ENCODE results near the gene ADNP.

ADNP gene

DNA sequence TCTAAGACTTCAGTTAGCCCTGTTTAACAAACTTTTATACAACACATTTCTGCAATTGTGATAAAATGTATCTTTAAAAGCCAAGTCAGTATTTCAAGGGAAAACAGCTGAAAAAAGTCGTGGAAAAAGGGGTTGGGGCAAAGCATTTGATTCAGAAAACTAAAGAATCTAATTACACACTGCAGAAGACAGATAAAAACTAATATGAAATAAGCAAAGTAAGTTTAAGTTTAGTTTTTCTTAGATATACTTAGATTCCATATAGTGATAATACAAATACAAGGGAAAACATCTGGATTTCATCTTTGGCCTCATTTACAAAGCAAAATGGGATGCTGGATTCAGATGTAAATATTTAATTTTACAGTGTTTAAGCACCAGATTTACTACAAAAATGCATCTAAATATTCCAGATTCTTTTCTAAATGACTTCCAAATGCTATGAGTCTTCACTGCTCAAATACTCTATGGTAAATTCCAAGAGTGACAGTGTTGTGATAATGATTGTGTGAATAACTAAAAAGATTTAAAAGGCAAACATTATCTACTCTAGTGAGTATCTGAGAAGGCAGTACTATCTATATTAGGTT lies 1.5 kb upstream of the ADNP start:
- DNase-seq (ENCODE audit: low read depth in 3 of 3, low spot score in 1 of 3): no peak

- no peak for DNase-seq (ENCODE audit: low read depth in 3 of 3, low spot score in 1 of 3)
These were observed 814 bp upstream of the ADNP start for GRCh38 chr20:50932016-50932485.

DNA sequence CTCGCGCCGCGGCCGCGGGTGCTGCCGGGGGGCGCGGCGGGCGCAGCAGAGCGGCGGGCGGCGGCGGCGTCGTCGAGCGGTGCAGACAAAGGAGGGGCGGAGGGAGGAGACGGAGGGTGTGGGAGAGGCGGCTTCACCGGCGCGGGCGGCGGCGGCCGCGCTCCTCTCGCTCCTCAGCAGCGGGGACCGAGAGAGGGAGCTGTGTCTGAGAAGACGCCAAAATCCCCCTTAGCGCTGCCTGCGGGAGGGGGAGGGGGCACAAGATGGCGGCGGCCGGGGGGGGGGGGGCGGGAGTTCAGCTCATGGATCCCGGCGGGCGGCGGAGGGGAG lies 296 bp downstream of the ADNP start:
- no peak for DNase-seq (ENCODE audit: low read depth in 3 of 3, low spot score in 1 of 3)

DNA sequence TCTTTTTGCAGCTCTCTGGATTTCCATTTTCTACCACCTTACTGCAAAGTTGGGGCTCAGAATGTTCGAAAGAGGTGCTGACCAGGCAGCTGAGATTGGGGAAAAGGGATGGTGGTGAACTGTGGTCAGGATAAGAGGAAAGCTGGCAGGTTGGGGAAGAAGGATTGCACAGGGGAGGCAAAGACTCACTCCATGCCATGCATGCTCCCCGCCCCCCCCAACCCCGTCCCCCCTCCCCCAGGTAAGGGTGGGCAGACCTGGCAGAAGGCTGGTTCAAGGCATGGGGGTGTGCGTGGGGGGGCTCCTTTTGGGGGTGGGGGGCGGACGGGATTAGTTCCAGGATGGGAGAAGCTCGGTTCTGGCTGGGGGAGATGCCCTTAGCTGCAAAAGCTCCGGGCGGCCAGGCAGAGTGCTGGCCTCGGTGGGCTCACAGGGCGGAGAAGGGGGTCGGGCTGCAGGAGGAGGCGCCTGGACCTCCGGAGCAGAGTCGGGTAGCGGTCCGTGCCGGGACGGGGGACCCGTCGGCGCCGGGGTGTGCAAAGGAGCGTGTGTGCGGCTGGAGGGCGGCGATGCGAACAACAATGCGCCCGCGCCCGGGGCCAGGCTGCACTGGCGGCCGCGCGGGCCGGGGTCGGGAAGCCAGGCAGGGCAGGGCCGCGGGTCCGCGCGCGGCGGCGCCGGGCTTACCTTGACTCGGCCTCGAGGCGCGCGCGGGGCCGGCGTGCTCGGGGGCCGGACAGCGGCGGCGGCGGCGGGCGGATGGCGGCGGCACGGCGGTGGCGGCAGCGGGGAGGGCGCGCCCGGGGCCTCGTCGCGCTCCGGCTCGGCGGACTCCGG lies 880 bp downstream of the ADNP start:
- DNase-seq (ENCODE audit: low read depth in 3 of 3, low spot score in 1 of 3): peak in 1 of 3 donors; percentile 14

- peak; percentile 71 to 80 (median 71) for DNase-seq (ENCODE audit: low read depth in 3 of 3, low spot score in 1 of 3)
These were observed 1.7 kb downstream of the ADNP start for GRCh38 chr20:50929299-50930138.

- DNase-seq (ENCODE audit: low read depth in 3 of 3, low spot score in 1 of 3): no peak
These were observed 2.8 kb downstream of the ADNP start for GRCh38 chr20:50928469-50928868.

DNA sequence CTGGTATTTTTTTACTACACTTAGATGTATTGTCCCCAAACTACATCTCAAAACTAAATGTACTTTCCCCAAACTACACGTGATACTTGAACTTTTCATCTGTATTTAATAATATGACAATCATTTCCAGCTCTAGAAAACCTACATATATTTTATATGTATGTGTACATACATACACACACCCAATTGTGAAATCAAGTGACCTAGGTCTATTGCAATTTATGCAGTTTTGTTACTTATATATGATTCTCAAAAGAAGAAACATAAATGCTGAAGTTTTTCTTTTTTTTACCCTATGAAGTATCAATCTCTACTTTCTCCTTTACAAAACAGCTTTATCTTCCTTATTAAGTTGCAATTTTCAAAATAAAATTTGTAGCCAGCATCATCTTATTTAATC lies 4.7 kb downstream of the ADNP start:
- no peak for DNase-seq (ENCODE audit: low read depth in 3 of 3, low spot score in 1 of 3)

GRCh38 chr20:50924261-50924920 lies 6.8 kb downstream of the ADNP start:
- DNase-seq (ENCODE audit: low read depth in 3 of 3, low spot score in 1 of 3): no peak

- no peak for DNase-seq (ENCODE audit: low read depth in 3 of 3, low spot score in 1 of 3)
These were observed 9.3 kb downstream of the ADNP start for GRCh38 chr20:50921803-50922501.

DNA sequence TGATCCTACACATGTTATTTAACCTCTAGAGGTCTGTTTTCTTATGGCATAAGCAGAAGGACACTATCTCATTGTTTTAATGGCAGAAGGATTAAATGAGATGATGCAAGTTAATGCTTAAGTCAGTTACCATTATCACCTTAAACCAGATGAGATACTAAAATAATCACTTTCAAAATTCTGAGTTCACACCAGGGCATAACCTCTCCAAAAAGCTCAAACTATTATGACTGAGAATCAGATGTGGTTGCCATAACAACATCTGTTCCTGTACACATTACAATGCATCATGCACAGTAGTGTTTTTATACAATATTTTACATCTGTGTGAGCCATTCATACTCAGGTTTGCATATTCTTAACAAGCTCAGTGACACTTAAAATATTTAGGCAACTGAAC lies 10.2 kb downstream of the ADNP start:
- DNase-seq (ENCODE audit: low read depth in 3 of 3, low spot score in 1 of 3): no peak

DNA sequence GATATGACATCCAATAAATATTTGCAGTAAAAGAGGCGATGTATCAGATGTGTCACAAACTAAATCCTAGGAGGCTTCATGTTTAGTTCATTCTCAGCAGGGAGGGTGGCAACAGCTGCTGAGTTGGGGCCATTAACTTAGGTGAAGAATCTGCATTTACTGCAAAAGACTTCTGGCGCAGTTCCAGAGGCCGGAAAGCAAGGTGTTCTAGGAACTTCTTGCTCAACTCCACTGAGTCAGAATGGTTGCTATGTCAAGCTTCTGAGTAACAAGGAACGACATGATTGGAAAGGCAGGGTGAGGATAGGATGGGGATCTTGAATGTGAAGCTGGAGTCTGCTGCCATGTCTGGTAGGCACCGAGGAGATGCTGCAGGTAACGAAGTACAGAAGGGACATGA lies 11.7 kb downstream of the ADNP start:
- DNase-seq (ENCODE audit: low read depth in 3 of 3, low spot score in 1 of 3): no peak

DNA sequence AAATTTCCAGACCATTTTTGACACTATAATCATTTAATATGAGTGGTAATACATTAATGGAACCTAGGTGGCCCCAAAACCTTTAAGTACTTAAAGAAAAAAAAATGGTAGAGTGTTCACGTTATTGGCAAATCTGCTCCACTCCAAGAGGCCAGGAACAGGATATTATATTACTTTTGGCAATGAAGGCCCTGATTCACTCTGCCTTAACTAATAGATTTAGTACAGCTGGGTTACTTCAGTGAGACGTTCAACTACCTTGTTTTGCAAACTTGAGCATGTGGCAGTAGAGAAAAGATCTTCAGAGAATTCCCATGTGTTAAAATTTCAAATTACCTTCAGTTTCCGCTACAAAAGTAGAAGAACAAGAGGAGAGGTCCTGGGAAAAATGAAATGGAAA lies 12.8 kb downstream of the ADNP start:
- DNase-seq (ENCODE audit: low read depth in 3 of 3, low spot score in 1 of 3): no peak

DNA sequence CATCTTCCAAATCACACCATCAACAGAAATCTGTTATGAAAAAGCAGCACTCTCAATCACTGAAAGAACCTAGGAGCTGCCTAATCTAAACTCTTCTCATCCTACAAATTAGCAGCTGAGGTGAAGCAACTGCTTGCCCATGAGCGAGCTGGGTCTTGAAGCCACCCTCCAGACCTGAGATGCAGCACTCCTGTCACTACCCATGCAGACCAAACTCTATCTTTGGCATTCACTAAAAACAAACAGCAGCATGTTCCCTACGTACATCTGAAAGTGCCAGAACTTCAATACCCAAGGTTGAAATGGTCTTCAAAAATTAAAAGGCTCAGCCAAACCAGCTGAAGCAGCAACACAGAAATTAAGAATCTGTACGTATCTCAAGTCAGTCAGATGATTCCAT lies 14.3 kb downstream of the ADNP start:
- DNase-seq (ENCODE audit: low read depth in 3 of 3, low spot score in 1 of 3): no peak

- no peak for DNase-seq (ENCODE audit: low read depth in 3 of 3, low spot score in 1 of 3)
These were observed 15.0 kb downstream of the ADNP start for GRCh38 chr20:50916257-50916656.

DNA sequence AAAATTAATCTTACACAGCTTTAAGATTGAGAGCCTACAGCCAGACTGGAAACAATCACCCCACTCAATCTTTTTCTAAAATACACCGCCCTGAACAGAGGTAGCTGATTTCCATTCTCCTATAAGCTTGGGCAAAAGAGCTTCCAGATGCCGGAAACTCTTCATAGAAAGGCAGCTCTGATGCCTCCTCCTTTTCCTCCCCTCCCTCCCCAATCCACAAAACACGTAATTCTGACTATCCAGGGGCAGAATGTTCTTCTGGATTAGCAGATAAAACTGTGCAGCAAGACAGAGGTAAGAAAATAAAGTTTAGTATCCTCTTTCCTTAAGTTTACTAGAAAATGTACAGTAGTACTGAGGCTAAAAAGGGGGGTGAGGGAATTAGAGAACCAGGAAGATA lies 15.8 kb downstream of the ADNP start:
- no peak for DNase-seq (ENCODE audit: low read depth in 3 of 3, low spot score in 1 of 3)

DNA sequence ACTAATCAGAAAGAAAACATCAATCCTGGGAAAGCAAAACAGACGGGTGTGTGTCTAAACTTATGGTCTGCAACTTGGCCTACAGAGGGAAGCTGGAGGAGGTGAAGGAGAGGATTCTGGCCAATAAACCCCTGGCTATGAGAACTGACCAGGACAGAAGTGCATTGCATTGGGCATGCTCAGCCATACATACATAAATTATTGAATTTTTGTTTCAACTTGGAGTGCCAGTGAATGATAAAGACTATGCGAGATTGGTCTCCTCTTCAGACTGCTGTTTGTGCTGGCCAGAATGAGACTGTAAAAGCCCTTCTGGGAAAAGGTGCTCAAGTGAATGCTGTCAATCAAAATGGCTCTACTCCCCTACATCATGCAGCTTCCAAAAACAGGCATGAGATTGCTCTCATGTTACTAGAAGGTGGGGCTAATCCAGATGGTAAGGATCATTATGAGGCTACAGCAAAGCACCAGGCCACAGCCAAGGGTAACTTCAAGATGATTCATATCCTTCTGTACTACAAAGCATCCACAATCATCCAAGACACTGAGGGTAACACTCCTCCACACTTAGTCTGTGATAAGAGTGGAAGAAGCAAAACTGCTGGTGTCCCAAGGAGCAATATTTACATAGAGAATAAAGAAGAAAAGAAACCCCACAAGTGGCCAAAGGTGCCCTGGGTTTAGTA lies 17.4 kb downstream of the ADNP start:
- DNase-seq (ENCODE audit: low read depth in 3 of 3, low spot score in 1 of 3): no peak

GRCh38 chr20:50911716-50912115 lies 19.5 kb downstream of the ADNP start:
- DNase-seq (ENCODE audit: low read depth in 3 of 3, low spot score in 1 of 3): no peak

- DNase-seq (ENCODE audit: low read depth in 3 of 3, low spot score in 1 of 3): no peak
These were observed 20.2 kb downstream of the ADNP start for GRCh38 chr20:50911030-50911429.

GRCh38 chr20:50909413-50909812 lies 21.8 kb downstream of the ADNP start:
- DNase-seq (ENCODE audit: low read depth in 3 of 3, low spot score in 1 of 3): no peak

GRCh38 chr20:50904067-50904570 lies 27.1 kb downstream of the ADNP start:
- no peak for DNase-seq (ENCODE audit: low read depth in 3 of 3, low spot score in 1 of 3)
